Type B pancreatic cell (in vitro differentiated cells): ENCODE measurements around the gene WHAMM. TPM values are rescaled to one million over a fixed set of nuclear protein-coding genes. Genes with fewer than 3 reads are reported as not detected.
A peak's percentile ranks its signal among the peaks of the same experiment; 100 is the strongest.

Experiments
- DNase-seq: peaks from one replicate; pipeline ENCODE4 v3.0.0; 2021; ENCODE audit warnings: mixed read lengths; ENCODE audit not compliant: unreplicated experiment; ENCODE audit errors: extremely low spot score
- H3K27ac Mint-ChIP-seq: 2 replicates; pipeline ENCODE4 v1.8.0; 2021; ENCODE audit warnings: mild to moderate bottlenecking, mixed read lengths
- H3K27me3 Mint-ChIP-seq: 2 replicates; pipeline ENCODE4 v1.8.0; 2021; ENCODE audit warnings: mixed read lengths
- H3K36me3 Mint-ChIP-seq: 2 replicates; pipeline ENCODE4 v1.8.0; 2021; ENCODE audit warnings: mixed read lengths
- H3K4me1 Mint-ChIP-seq: one replicate; pipeline ENCODE4 v1.8.0; 2021; ENCODE audit warnings: mixed read lengths; ENCODE audit not compliant: unreplicated experiment
- H3K4me3 Mint-ChIP-seq: 2 replicates; pipeline ENCODE4 v1.8.0; 2021; ENCODE audit warnings: mild to moderate bottlenecking, mixed read lengths
- H3K9me3 Mint-ChIP-seq: 2 replicates; pipeline ENCODE4 v1.8.0; 2021; ENCODE audit warnings: mixed read lengths
- CTCF ChIP-seq: fragments of 200-600 bp; sonication (generic); conservative IDR thresholded peaks from 2 replicates; pipeline ENCODE4 v1.5.0; 2021; ENCODE audit warnings: antibody characterized with exemption, mild to moderate bottlenecking
- total RNA-seq: library from RNA; stranded (reverse); gene quantifications from 2 replicates; pipeline ENCODE4 v1.2.1, GENCODE V29; 2021; ENCODE audit warnings: low replicate concordance

WHAMM gene
- total RNA-seq, 1 donor from 2014 or later: 9.0 TPM

- H3K4me1 Mint-ChIP-seq: peaks cover 28% of the 10 kb centered on the region
- no peak for DNase-seq
- H3K27ac Mint-ChIP-seq: peak overlapping the region; percentile 94
- H3K36me3 Mint-ChIP-seq: no peaks in the 10 kb centered on the region
- no peak for TF ChIP-seq CTCF
- peak overlapping the region; percentile 30 for H3K4me3 Mint-ChIP-seq
- H3K9me3 Mint-ChIP-seq: no peaks in the 10 kb centered on the region
- no peaks in the 10 kb centered on the region for H3K27me3 Mint-ChIP-seq
Measured at GRCh38 chr15:82845686-82846085, 36.3 kb downstream of the WHAMM start.

GRCh38 chr15:82846621-82847020, 37.2 kb downstream of the WHAMM start:
- no peaks in the 10 kb centered on the region for H3K9me3 Mint-ChIP-seq
- peak overlapping the region; percentile 78 for H3K4me3 Mint-ChIP-seq
- H3K4me1 Mint-ChIP-seq: peaks cover 32% of the 10 kb centered on the region
- no peaks in the 10 kb centered on the region for H3K36me3 Mint-ChIP-seq
- no peak for DNase-seq
- no peaks in the 10 kb centered on the region for H3K27me3 Mint-ChIP-seq
- TF ChIP-seq CTCF: no peak
- peak overlapping the region; percentile 94 for H3K27ac Mint-ChIP-seq

GRCh38 chr15:82847703-82848102, 38.3 kb downstream of the WHAMM start:
- no peaks in the 10 kb centered on the region for H3K27me3 Mint-ChIP-seq
- no peak for TF ChIP-seq CTCF
- H3K4me1 Mint-ChIP-seq: peaks cover 41% of the 10 kb centered on the region
- peak overlapping the region; percentile 94 for H3K27ac Mint-ChIP-seq
- no peaks in the 10 kb centered on the region for H3K36me3 Mint-ChIP-seq
- H3K9me3 Mint-ChIP-seq: no peaks in the 10 kb centered on the region
- no peak overlapping the region for H3K4me3 Mint-ChIP-seq
- no peak for DNase-seq

- TF ChIP-seq CTCF: no peak
- H3K4me1 Mint-ChIP-seq: peaks cover 47% of the 10 kb centered on the region
- no peaks in the 10 kb centered on the region for H3K9me3 Mint-ChIP-seq
- H3K27me3 Mint-ChIP-seq: no peaks in the 10 kb centered on the region
- no peak overlapping the region for H3K4me3 Mint-ChIP-seq
- no peak overlapping the region for H3K27ac Mint-ChIP-seq
- DNase-seq: peak; percentile 40
- no peaks in the 10 kb centered on the region for H3K36me3 Mint-ChIP-seq
Measured at GRCh38 chr15:82848241-82848993, 39.0 kb downstream of the WHAMM start.

- H3K4me1 Mint-ChIP-seq: peaks cover 51% of the 10 kb centered on the region
- peak overlapping the region; percentile 66 for H3K4me3 Mint-ChIP-seq
- no peaks in the 10 kb centered on the region for H3K27me3 Mint-ChIP-seq
- DNase-seq: peak; percentile 71
- H3K36me3 Mint-ChIP-seq: no peaks in the 10 kb centered on the region
- H3K9me3 Mint-ChIP-seq: no peaks in the 10 kb centered on the region
- peak; percentile 81 for TF ChIP-seq CTCF
- H3K27ac Mint-ChIP-seq: peak overlapping the region; percentile 77
Measured at GRCh38 chr15:82849556-82850512, 40.4 kb downstream of the WHAMM start.
